ENCODE results near the gene PLA2G2F. TPM values are rescaled to one million over a fixed set of nuclear protein-coding genes. Genes with fewer than 3 reads are reported as not detected.

PLA2G2F gene
- total RNA-seq, 1 donor from 2014 or later = not detected

Other genes starting within 250 kb of the PLA2G2F start
- not detected in 2 replicates for gene PLA2G2E, start 215.7 kb upstream of the PLA2G2F start, total RNA-seq (ENCODE audit: low replicate concordance)
- 26.1 and 53.2 TPM in 2 replicates for gene PLA2G2A, start 159.7 kb upstream of the PLA2G2F start, total RNA-seq (ENCODE audit: low replicate concordance)
- not detected in 2 replicates for gene PLA2G5, start 69.1 kb upstream of the PLA2G2F start, total RNA-seq (ENCODE audit: low replicate concordance)
- not detected in 2 replicates for gene PLA2G2D, start 19.8 kb upstream of the PLA2G2F start, total RNA-seq (ENCODE audit: low replicate concordance)
- 1.6 and 5.0 TPM in 2 replicates for gene UBXN10, start 46.8 kb downstream of the PLA2G2F start, total RNA-seq (ENCODE audit: low replicate concordance)
- not detected in 2 replicates for gene PLA2G2C, start 47.2 kb downstream of the PLA2G2F start, total RNA-seq (ENCODE audit: low replicate concordance)
- gene VWA5B1, start 151.6 kb downstream of the PLA2G2F start, total RNA-seq (ENCODE audit: low replicate concordance) = 1.9 and 2.8 TPM in 2 replicates